ENCODE data around the gene SFI1. TPM values are rescaled to one million over a fixed set of nuclear protein-coding genes. Genes with fewer than 3 reads are reported as not detected.

SFI1 gene
- total RNA-seq, 1 donor from 2014 or later: 38.0 TPM

DNA sequence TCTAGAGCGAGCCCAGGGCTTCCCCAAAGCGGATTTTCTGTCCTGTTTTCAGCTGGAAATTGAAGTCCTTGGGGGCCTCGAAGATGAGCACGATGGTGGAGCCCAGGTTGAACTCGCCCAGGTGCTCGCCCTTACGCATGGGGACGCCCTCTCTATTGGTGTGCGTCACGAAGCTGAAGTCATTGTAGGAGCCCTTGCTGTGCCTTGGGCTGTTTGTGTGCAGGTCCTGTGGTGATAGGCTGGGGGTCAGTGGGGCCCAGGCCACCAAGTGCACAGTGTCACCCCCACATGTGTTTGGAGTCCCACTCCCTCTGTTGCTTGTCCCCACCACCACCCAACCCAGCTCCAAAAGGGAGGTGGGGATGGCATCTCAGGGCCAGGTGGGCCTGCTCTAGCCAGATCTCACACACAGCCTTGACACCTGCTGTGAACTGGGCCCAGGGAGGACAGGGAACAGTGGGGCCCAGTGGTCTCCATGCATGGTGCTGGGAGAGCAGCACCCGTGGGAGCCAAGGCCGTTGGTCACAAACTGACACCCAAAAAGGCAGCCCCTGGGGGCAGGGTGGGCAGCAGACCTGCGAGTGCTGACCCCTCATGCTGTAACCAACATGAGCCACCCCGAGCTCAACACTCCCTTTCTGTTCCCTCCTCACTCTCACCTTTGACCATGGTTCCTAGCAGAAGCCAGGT is 123.4 kb downstream of the SFI1 start:
- no peak for ATAC-seq
- peaks cover 22% of the 10 kb centered on the region for H3K4me1 ChIP-seq
- no peak overlapping the region for H3K27ac ChIP-seq
- TF ChIP-seq, protein P1, sequence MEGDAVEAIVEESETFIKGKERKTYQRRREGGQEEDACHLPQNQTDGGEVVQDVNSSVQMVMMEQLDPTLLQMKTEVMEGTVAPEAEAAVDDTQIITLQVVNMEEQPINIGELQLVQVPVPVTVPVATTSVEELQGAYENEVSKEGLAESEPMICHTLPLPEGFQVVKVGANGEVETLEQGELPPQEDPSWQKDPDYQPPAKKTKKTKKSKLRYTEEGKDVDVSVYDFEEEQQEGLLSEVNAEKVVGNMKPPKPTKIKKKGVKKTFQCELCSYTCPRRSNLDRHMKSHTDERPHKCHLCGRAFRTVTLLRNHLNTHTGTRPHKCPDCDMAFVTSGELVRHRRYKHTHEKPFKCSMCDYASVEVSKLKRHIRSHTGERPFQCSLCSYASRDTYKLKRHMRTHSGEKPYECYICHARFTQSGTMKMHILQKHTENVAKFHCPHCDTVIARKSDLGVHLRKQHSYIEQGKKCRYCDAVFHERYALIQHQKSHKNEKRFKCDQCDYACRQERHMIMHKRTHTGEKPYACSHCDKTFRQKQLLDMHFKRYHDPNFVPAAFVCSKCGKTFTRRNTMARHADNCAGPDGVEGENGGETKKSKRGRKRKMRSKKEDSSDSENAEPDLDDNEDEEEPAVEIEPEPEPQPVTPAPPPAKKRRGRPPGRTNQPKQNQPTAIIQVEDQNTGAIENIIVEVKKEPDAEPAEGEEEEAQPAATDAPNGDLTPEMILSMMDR (IDR thresholded peaks at IDR 0.05): no peak
- no peak for DNase-seq
- no peak overlapping the region for H3K4me3 ChIP-seq
- intact Hi-C loops (cut with DNase I): no loop called here
- peaks cover 53% of the 10 kb centered on the region for H3K36me3 ChIP-seq
- no peaks in the 10 kb centered on the region for H3K27me3 ChIP-seq
- no peaks in the 10 kb centered on the region for H3K9me3 ChIP-seq

DNA sequence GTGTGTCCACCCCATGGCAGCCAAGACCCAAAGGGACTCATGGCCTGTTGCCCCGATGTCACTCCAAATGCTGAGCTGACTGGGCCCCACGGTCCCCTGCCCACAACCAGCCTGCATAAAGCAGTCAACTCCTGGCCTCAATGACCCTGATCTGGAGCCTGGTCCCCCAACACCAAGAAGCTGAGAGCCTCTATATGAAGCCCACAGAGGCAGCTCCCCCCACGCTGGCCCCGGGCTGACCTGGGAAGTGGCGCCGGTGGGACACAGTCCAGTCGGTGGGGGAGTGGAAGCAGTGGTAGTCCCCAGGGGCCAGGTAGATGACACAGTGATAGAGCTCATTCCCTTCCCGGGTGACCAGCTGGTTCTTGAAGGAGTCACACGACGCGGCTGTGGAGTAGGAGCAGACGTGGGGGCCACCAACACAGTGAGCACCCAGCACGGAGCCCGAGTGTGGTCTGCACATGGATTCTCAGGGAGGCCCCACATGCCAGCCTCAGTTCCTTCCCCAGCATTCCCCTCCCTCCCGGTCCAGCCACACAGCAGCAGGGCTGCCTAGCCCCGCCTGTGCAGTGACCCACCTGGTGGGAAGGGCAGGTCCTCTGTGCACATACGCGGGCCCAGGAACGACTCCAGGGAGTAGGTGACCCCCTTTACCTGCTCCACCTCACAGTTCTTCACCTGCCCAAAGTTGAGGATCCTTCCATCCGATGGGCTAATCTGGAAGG is 124.6 kb downstream of the SFI1 start:
- intact Hi-C loops (cut with DNase I): no loop called here
- H3K4me1 ChIP-seq: peaks cover 15% of the 10 kb centered on the region
- H3K36me3 ChIP-seq: peaks cover 53% of the 10 kb centered on the region

DNA sequence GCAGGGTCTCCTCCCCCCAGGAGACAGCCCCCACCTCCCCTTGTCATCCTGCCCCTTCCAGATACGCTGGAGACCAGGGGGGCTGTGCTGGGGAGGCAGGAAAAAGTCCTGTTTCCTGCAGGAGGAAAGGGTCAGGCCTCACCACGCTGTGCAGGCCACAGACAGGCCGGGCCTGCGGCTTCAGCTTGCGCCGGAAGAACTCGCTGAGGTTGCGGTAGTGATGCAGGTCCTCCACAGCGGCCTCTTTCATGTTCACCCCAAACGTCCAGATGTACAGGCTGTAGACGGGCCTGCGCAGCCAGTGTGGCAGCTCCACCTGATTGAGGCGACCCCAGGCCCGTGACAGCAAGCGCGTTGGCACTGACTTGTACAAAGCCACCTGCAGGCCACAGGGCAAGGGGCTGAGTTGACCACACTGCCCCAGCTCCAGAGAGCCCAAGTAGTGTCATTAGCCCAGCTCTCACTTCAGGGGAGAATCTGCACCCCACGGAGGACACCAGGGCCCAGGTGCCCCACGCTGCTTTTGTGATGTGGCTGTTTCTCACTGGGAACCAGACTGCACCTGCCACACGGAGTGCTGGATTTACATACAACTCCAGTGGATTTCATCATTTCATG is 125.3 kb downstream of the SFI1 start:
- TF ChIP-seq, protein P1 (IDR thresholded peaks at IDR 0.05): no peak
- Histone ChIP-seq H3K27me3 (no peaks in the 10 kb centered on the region), H3K9me3 (no peaks in the 10 kb centered on the region), H3K4me3 (no peak overlapping the region), H3K27ac (no peak overlapping the region), H3K4me1 (peaks cover 15% of the 10 kb centered on the region), H3K36me3 (peaks cover 51% of the 10 kb centered on the region)
- DNase-seq (no peak), ATAC-seq (no peak)
- intact Hi-C loops (cut with DNase I): no loop called here

More for the DNA sequence above, 124.6 kb downstream of the SFI1 start:
- ATAC-seq (no peak), DNase-seq (no peak)
- Histone ChIP-seq H3K27me3 (no peaks in the 10 kb centered on the region), H3K4me3 (no peak overlapping the region), H3K9me3 (no peaks in the 10 kb centered on the region), H3K27ac (no peak overlapping the region)
- TF ChIP-seq, protein P1 (IDR thresholded peaks at IDR 0.05): no peak

DNA sequence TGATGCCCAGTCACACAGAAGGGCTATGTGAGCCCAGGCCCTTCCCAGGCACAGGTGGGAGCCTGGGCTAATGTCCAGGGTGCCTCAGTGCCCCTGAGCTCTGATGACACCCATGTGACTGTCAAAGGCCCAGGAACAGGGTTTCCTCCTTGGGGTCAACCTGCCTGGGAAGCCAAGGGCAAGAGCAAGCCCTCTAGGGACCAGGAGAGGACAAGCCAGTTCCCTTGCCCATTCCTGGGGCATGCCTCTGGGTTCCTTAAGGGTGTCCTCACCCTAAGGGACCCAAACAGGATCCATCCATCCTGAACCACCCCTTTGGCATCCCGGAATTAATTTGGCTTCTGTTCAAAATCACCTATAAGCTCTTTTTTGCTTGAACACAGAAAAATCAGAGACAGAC is 126.6 kb downstream of the SFI1 start:
- Histone ChIP-seq H3K4me1 (peaks cover 24% of the 10 kb centered on the region), H3K36me3 (peaks cover 41% of the 10 kb centered on the region), H3K9me3 (no peaks in the 10 kb centered on the region), H3K27ac (no peak overlapping the region), H3K4me3 (no peak overlapping the region), H3K27me3 (no peaks in the 10 kb centered on the region)
- intact Hi-C loops (cut with DNase I): no loop called here
- DNase-seq: no peak
- TF ChIP-seq, protein P1 (IDR thresholded peaks at IDR 0.05): no peak
- no peak for ATAC-seq

DNA sequence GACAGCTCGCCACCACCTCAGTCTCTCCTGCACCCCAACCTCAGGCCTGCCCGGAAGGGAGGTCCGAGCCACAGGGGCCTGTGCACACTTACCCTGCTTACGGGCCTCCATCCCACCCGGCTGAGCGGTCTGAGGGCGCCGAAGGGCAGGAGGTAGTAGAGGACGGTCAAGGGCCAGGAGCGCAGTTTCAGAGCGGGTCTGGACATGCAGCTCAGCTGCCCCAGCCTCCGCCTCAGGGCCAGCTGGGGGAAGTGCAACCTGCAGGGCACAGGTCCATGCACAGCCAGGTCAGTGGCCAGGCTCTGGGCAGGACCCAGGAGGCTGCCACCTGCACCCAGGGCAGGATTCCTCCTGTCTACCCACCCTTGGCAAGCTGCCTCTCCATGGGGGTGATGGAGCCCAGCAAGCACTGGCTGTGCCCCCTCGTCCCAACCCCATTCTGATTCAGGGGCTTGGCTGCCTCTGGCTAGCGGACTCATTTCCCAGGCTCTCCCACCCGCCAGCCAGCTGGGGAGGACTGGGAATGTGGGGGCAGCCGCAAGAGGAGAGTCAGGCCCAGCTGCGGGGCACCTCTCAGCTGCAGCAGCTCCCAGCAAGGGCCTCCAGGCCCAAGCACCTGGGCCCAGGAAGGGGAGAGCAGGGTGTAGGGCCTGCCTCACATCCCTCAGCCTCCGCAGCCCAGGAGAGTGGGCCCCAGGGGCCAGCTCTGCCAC is 127.4 kb downstream of the SFI1 start:
- Histone ChIP-seq H3K4me1 (peaks cover 28% of the 10 kb centered on the region), H3K4me3 (no peak overlapping the region), H3K36me3 (peaks cover 34% of the 10 kb centered on the region), H3K9me3 (no peaks in the 10 kb centered on the region), H3K27ac (no peak overlapping the region), H3K27me3 (no peaks in the 10 kb centered on the region)
- TF ChIP-seq, protein P1 (IDR thresholded peaks at IDR 0.05): no peak
- intact Hi-C loops (cut with DNase I): no loop called here
- ATAC-seq: no peak
- no peak for DNase-seq

Measured in upper lobe of right lung (tissue), 1 donor.